GM23338 (cell line): ENCODE data around the gene GALNT6.

Source experiments
- CREB1 ChIP-seq: fragments of 250-450 bp; sonication (Bioruptor Pico); IDR thresholded peaks from 2 replicates; pipeline ENCODE4 v1.5.0; 2020; ENCODE audit warnings: low read depth, mild to moderate bottlenecking, moderate library complexity
- CTCF ChIP-seq, 2 experiments: fragments of 200-600 bp in 1 of 2; sonication (generic) in 1 of 2; conservative IDR thresholded peaks; 2 replicates each; pipeline versions ENCODE4 v1.5.1 to v1.6.1; 2016 to 2017; ENCODE audit warnings: antibody characterized with exemption in 2 of 2, low read depth in 2 of 2, mild to moderate bottlenecking in 2 of 2, moderate library complexity in 1 of 2
- ETS1 ChIP-seq: IDR thresholded peaks from 2 replicates; pipeline ENCODE4 v1.6.1; 2016; ENCODE audit warnings: antibody characterized with exemption
- EZH2 ChIP-seq: fragments of 200-600 bp; sonication (generic); IDR thresholded peaks from one replicate; pipeline ENCODE4 v1.8.0; 2017; ENCODE audit warnings: antibody characterized with exemption, mild to moderate bottlenecking, low read depth; ENCODE audit not compliant: unreplicated experiment
- EZH2phosphoT487 ChIP-seq: fragments of 200-600 bp; sonication (generic); IDR thresholded peaks from one replicate; pipeline ENCODE4 v1.8.1; 2018; ENCODE audit warnings: antibody characterized with exemption; ENCODE audit not compliant: unreplicated experiment
- JUNB ChIP-seq: IDR thresholded peaks from one replicate; pipeline ENCODE4 v1.6.1; 2016; ENCODE audit warnings: antibody characterized with exemption; ENCODE audit not compliant: unreplicated experiment
- NANOG ChIP-seq: IDR thresholded peaks from 2 replicates; pipeline ENCODE4 v1.6.1; 2016; ENCODE audit warnings: antibody characterized with exemption, borderline replicate concordance
- POLR2AphosphoS5 ChIP-seq: IDR thresholded peaks from 2 replicates; pipeline ENCODE4 v1.6.1; 2016; ENCODE audit warnings: antibody characterized with exemption, low read depth
- REST ChIP-seq: IDR thresholded peaks from one replicate; pipeline ENCODE4 v1.6.1; 2018; ENCODE audit warnings: antibody characterized with exemption; ENCODE audit not compliant: unreplicated experiment
- STAT1 ChIP-seq: IDR thresholded peaks from one replicate; pipeline ENCODE4 v1.6.1; 2016; ENCODE audit warnings: antibody characterized with exemption; ENCODE audit not compliant: unreplicated experiment
- ZNF114 ChIP-seq: fragments of 250-450 bp; sonication (Bioruptor Pico); IDR thresholded peaks from 2 replicates; pipeline ENCODE4 v1.5.0; 2020; ENCODE audit warnings: mild to moderate bottlenecking, moderate library complexity
- ZNF331 ChIP-seq: fragments of 250-450 bp; sonication (Bioruptor Pico); IDR thresholded peaks from 2 replicates; pipeline ENCODE4 v1.5.0; 2020; ENCODE audit warnings: low read depth, mild to moderate bottlenecking, moderate library complexity

- no peak for TF ChIP-seq CTCF (conservative IDR thresholded peaks at IDR 0.05; ENCODE audit: low read depth in 2 of 2)
- no peak for TF ChIP-seq POLR2AphosphoS5
- TF ChIP-seq EZH2, result no peak
- TF ChIP-seq EZH2phosphoT487, result no peak
- TF ChIP-seq REST, result no peak
- no peak for TF ChIP-seq JUNB
- TF ChIP-seq CREB1 (CRISPR knock-in tag), result no peak
- TF ChIP-seq ETS1, result no peak
- TF ChIP-seq ZNF331 (CRISPR knock-in tag), result no peak
- TF ChIP-seq NANOG, result no peak
- no peak for TF ChIP-seq ZNF114 (CRISPR knock-in tag)
- TF ChIP-seq STAT1, result no peak
Observed at GRCh38 chr12:51413791-51414190, 22.6 kb upstream of the GALNT6 start.
